Measurements from ENCODE around the gene ELL2. TPM values are rescaled to one million over a fixed set of nuclear protein-coding genes. Genes with fewer than 3 reads are reported as not detected.
A peak's percentile ranks its signal among the peaks of the same experiment; 100 is the strongest.

The ELL2 gene
- total and polyA plus RNA-seq, 9 of the 15 experiments (the other 6 are each of a cell fraction or from before 2014, with no cell fraction given): 4.3 to 18.3 (median 14.5) TPM

GRCh38 chr5:95931079-95931833, 30.4 kb downstream of the ELL2 start (continued):
- TF ChIP-seq NR2C1 (IDR thresholded peaks at IDR 0.05): no peak
- 0 out of 2 replicates have a peak, but pooled peaks have one; percentile 19 for TF ChIP-seq NR2C1 (tag; IDR thresholded peaks at IDR 0.05)
- TF ChIP-seq NFXL1 (CRISPR knock-in tag; IDR thresholded peaks at IDR 0.05): no peak
- no peak for TF ChIP-seq CBX8 (IDR thresholded peaks at IDR 0.05; ENCODE audit: borderline replicate concordance, extremely low read depth, low read depth, low read length, poor library complexity, severe bottlenecking)
- no peak for TF ChIP-seq HNRNPL (IDR thresholded peaks at IDR 0.05; ENCODE audit: low read depth, low read length)
- TF ChIP-seq NCOR1 (IDR thresholded peaks at IDR 0.05): 0 out of 2 replicates have a peak, but pooled peaks have one; percentile 3
- TF ChIP-seq ZNF592 (IDR thresholded peaks at IDR 0.05): 0 out of 2 replicates have a peak, but pooled peaks have one; percentile 20
- 0 out of 2 replicates have a peak, but pooled peaks have one; percentile 54 for TF ChIP-seq SMARCC2 (IDR thresholded peaks at IDR 0.05; ENCODE audit: low read depth)
- TF ChIP-seq SOX6 (IDR thresholded peaks at IDR 0.05): peak; percentile 35; the same call in 1 of the 2 replicates
- peak; percentile 60 for TF ChIP-seq CBFA2T3 (IDR thresholded peaks at IDR 0.05)
- peak; percentile 51; the same call in 1 of the 2 replicates for TF ChIP-seq CTBP1 (IDR thresholded peaks at IDR 0.05; ENCODE audit: borderline replicate concordance)
- 0 out of 2 replicates have a peak, but pooled peaks have one; percentile 37 for TF ChIP-seq CBFA2T2 (conservative IDR thresholded peaks at IDR 0.05)
- peak; percentile 20; the same call in 1 of the 2 replicates for TF ChIP-seq TAL1 (IDR thresholded peaks at IDR 0.05)
- peak; percentile 93 for TF ChIP-seq ZKSCAN8 (CRISPR knock-in tag; IDR thresholded peaks at IDR 0.05)
- TF ChIP-seq GTF2E2 (tag; IDR thresholded peaks at IDR 0.05): no peak
- no peak for TF ChIP-seq ZBTB8A (IDR thresholded peaks at IDR 0.05; ENCODE audit: partially characterized antibody)
- no peak for TF ChIP-seq MYBL2 (IDR thresholded peaks at IDR 0.05; ENCODE audit: low read depth)
- no peak for TF ChIP-seq MYBL2 (CRISPR knock-in tag; IDR thresholded peaks at IDR 0.05; ENCODE audit: borderline replicate concordance)
- peak; percentile 26; the same call in 1 of the 2 replicates for TF ChIP-seq DDX20 (tag; IDR thresholded peaks at IDR 0.05; ENCODE audit: low read depth)
- no peak for TF ChIP-seq ZNF280A (IDR thresholded peaks at IDR 0.05; ENCODE audit: low read depth, partially characterized antibody)
- TF ChIP-seq SMARCE1 (IDR thresholded peaks at IDR 0.05): 0 out of 2 replicates have a peak, but pooled peaks have one; percentile 44
- peak; percentile 85 for TF ChIP-seq NFE2 (IDR thresholded peaks at IDR 0.05; ENCODE audit: low read depth)
- TF ChIP-seq ZEB2 (IDR thresholded peaks at IDR 0.05): 0 out of 2 replicates have a peak, but pooled peaks have one; percentile 55
- no peak for TF ChIP-seq ZNF184 (CRISPR knock-in tag; IDR thresholded peaks at IDR 0.05)

Data from K562 (cell line).